ENCODE data around the gene CUX1.
"Not testable (repeated sequence)": the region's sequence is repeated elsewhere in the genome, so short reads cannot be mapped to it uniquely, and the experiment has no call there.

CUX1 gene

DNA sequence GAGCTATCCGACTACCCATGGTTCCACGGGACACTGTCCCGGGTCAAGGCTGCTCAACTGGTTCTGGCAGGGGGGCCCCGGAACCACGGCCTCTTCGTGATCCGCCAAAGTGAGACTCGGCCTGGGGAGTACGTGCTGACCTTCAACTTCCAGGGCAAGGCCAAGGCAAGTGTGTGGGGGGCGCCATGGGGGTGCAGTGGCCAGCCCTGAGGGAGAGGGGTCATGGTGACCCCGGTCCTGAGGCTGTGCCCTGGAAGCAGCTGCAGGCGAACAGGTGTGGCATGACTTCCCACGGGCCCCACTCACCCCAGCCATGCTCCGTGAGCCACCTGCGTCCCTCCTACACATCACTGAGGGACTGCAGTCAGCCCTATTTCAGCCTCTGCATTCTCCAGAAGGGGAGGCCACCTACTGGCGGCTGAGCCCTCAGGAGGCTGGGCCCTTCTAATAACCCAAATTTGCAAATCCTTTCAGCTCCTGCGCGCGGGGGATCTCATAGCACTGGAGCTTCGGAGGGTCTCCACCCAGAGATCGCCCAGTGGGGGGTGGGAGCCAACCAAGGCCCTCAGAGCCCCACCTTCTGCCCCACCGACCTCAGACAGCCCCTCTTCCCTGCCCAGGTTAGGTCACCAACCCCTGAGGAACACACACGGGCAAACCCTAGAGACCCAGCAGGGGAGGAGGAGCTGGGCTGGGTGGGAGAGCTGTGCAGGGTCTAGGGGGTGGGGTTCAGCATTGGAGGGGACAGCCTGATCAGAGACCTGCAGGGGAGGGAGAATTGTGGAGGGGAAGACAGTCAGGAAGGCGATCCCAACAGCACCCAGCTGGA lies 500.0 kb downstream of the CUX1 start:
- no peak overlapping the region for H3K27ac ChIP-seq (ENCODE audit: low read depth, low read length)
- H3K4me1 ChIP-seq (ENCODE audit: control insufficient read depth, insufficient read depth, low read length), result no peaks in the 10 kb centered on the region
- H3K36me3 ChIP-seq (ENCODE audit: control insufficient read depth, insufficient read depth, low read length), result no peaks in the 10 kb centered on the region
- H3K9ac ChIP-seq (ENCODE audit: low read length), result no peak overlapping the region
- no peak overlapping the region for H3K4me3 ChIP-seq (ENCODE audit: low read length)
- H3K27me3 ChIP-seq (ENCODE audit: control insufficient read depth, insufficient read depth, low read length), result no peaks in the 10 kb centered on the region

DNA sequence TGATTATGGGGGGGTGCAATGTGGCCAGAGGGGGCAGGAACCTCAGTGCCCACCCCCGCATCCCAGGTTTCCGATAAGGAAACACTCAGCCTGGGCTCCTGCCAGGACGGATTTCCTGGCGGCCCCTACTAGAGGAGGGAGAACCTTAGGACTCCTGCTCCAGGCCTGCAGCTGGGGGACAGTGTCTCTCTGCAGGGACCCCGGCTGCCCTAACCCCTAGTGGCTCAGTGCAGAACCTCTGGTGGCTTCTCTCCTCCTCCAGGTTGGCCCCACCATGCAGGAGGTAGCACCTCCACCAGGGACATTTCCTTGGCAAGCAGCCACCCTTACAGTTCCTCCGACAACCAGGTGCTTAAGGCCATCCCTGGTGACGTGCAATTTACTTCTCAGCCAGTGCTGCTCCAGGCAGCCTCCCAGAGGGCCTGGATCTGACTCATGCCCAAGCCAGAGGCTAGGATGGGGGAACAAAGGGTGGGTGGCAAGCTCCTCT lies 501.1 kb downstream of the CUX1 start:
- H3K9ac ChIP-seq (ENCODE audit: low read length), result no peak overlapping the region
- no peak overlapping the region for H3K27ac ChIP-seq (ENCODE audit: low read depth, low read length)
- H3K36me3 ChIP-seq (ENCODE audit: control insufficient read depth, insufficient read depth, low read length), result no peaks in the 10 kb centered on the region
- no peak overlapping the region for H3K4me3 ChIP-seq (ENCODE audit: low read length)
- no peaks in the 10 kb centered on the region for H3K4me1 ChIP-seq (ENCODE audit: control insufficient read depth, insufficient read depth, low read length)
- no peaks in the 10 kb centered on the region for H3K27me3 ChIP-seq (ENCODE audit: control insufficient read depth, insufficient read depth, low read length)

- Histone ChIP-seq H3K27me3 (ENCODE audit: control insufficient read depth, insufficient read depth, low read length) (peaks cover 2% of the 10 kb centered on the region), H3K4me3 (ENCODE audit: low read length) (no peak overlapping the region), H3K27ac (ENCODE audit: low read depth, low read length) (no peak overlapping the region), H3K36me3 (ENCODE audit: control insufficient read depth, insufficient read depth, low read length) (no peaks in the 10 kb centered on the region), H3K9ac (ENCODE audit: low read length) (no peak overlapping the region), H3K4me1 (ENCODE audit: control insufficient read depth, insufficient read depth, low read length) (no peaks in the 10 kb centered on the region)
Observed at GRCh38 chr7:102319671-102320070, 502.2 kb downstream of the CUX1 start.

- Histone ChIP-seq H3K36me3 (ENCODE audit: control insufficient read depth, insufficient read depth, low read length) (no peaks in the 10 kb centered on the region), H3K27ac (ENCODE audit: low read depth, low read length) (no peak overlapping the region), H3K4me3 (ENCODE audit: low read length) (no peak overlapping the region), H3K4me1 (ENCODE audit: control insufficient read depth, insufficient read depth, low read length) (no peaks in the 10 kb centered on the region), H3K27me3 (ENCODE audit: control insufficient read depth, insufficient read depth, low read length) (peaks cover 2% of the 10 kb centered on the region), H3K9ac (ENCODE audit: low read length) (no peak overlapping the region)
Observed at GRCh38 chr7:102320181-102320580, 502.8 kb downstream of the CUX1 start.

GRCh38 chr7:102320601-102321350 lies 503.4 kb downstream of the CUX1 start:
- H3K27me3 ChIP-seq (ENCODE audit: control insufficient read depth, insufficient read depth, low read length), result peaks cover 2% of the 10 kb centered on the region
- no peak overlapping the region for H3K27ac ChIP-seq (ENCODE audit: low read depth, low read length)
- H3K4me3 ChIP-seq (ENCODE audit: low read length), result no peak overlapping the region
- H3K4me1 ChIP-seq (ENCODE audit: control insufficient read depth, insufficient read depth, low read length), result no peaks in the 10 kb centered on the region
- no peak overlapping the region for H3K9ac ChIP-seq (ENCODE audit: low read length)
- H3K36me3 ChIP-seq (ENCODE audit: control insufficient read depth, insufficient read depth, low read length), result no peaks in the 10 kb centered on the region

DNA sequence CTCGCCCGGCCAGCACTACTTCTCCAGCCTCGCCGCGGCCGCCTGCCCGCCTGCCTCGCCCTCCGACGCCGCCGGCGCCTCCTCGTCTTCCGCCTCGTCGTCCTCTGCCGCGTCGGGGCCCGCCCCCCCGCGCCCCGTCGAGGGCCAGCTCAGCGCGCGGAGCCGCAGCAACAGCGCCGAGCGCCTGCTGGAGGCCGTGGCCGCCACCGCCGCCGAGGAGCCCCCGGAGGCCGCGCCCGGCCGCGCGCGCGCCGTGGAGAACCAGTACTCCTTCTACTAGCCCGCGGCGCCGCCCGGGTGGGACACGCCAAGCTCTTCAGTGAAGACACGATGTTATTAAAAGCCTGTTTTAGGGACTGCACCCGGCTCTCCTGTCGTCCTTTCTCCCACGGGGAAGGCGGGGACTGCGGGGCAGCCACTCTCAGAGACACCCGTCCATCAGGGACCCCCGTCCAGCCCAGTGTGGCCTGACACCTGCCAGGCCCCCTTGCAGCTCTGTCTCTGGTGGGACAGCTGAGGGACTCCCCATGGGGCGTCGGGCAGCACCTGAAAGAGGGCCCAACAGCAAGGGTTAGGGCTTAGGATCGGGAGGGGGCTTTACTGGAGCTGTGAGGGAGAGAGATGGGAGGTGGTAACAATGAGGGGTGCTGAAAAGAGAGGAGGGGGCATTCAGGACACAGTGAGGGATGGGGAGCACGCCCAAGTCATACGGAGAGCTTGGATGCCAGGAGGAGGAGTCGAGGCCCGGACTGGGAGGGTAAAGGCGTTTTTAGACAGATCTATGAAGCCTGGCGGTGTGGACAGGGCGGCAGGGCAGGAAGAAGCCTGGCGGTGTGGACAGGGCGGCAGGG lies 504.1 kb downstream of the CUX1 start:
- Histone ChIP-seq H3K9ac (ENCODE audit: low read length) (no peak overlapping the region), H3K27ac (ENCODE audit: low read depth, low read length) (no peak overlapping the region), H3K27me3 (ENCODE audit: control insufficient read depth, insufficient read depth, low read length) (peaks cover 2% of the 10 kb centered on the region), H3K4me1 (ENCODE audit: control insufficient read depth, insufficient read depth, low read length) (no peaks in the 10 kb centered on the region), H3K36me3 (ENCODE audit: control insufficient read depth, insufficient read depth, low read length) (no peaks in the 10 kb centered on the region), H3K4me3 (ENCODE audit: low read length) (no peak overlapping the region)

DNA sequence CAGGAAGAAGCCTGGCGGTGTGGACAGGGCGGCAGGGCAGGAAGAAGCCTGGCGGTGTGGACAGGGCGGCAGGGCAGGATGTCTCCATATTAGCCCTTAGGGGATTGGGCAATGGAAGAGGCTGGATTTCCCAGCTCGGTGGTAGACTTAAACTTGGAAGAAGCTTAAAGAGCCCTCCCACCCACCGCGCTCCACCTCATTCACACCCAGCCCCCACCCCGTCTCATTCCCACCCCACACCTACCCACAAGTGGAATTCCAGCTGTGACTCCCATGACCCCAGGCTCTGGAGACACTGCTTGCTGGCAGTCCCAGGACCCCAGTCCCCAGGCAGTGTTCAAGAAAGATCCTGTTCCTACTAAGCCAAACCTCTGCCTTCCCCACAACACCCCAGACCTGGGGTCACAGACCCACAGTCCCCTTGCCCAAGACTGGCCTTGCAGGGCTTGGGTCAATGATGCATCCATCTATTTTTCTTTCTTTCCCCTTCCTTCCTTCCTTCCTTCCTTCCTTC lies 504.8 kb downstream of the CUX1 start:
- Histone ChIP-seq H3K4me3 (ENCODE audit: low read length) (no peak overlapping the region), H3K36me3 (ENCODE audit: control insufficient read depth, insufficient read depth, low read length) (no peaks in the 10 kb centered on the region), H3K27me3 (ENCODE audit: control insufficient read depth, insufficient read depth, low read length) (peaks cover 2% of the 10 kb centered on the region), H3K27ac (ENCODE audit: low read depth, low read length) (no peak overlapping the region), H3K9ac (ENCODE audit: low read length) (no peak overlapping the region), H3K4me1 (ENCODE audit: control insufficient read depth, insufficient read depth, low read length) (no peaks in the 10 kb centered on the region)

DNA sequence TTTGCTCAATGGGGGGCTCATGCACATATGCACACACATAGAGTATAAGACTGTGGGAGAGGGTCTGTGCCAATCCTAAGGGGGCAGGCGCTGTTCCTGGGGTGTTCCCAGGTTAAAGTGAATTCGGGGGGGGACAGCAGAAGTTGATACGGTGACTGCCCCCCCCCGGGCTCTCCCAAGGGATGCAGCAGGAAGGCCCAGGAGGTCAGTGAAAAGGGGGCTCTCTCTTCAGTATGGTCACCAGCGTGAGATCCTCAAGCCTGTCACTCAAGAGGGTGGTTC lies 506.4 kb downstream of the CUX1 start:
- Histone ChIP-seq H3K27ac (ENCODE audit: low read depth, low read length) (no peak overlapping the region), H3K9ac (ENCODE audit: low read length) (no peak overlapping the region), H3K4me1 (ENCODE audit: control insufficient read depth, insufficient read depth, low read length) (no peaks in the 10 kb centered on the region), H3K4me3 (ENCODE audit: low read length) (no peak overlapping the region), H3K36me3 (ENCODE audit: control insufficient read depth, insufficient read depth, low read length) (no peaks in the 10 kb centered on the region), H3K27me3 (ENCODE audit: control insufficient read depth, insufficient read depth, low read length) (peaks cover 2% of the 10 kb centered on the region)

DNA sequence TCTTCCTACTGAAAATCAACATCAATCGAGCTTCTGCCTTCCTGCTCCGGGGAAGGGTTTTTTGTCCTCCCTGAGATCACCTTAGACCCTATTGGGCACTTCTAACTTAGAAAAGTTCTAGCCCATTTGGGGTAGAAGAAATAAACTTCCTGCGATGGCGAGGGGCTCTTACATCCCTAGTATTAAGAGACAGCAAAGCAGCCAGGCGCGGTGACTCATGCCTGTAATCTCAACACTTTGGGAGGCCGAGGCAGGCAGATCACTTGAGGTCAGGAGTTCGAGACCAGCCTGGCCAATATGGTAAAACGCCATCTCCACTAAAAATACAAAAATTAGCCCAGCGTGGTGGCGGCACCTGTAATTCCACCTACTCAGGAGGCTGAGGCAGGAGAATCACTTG lies 507.7 kb downstream of the CUX1 start:
- H3K4me3 ChIP-seq (ENCODE audit: low read length); H3K27ac ChIP-seq (ENCODE audit: low read depth, low read length); H3K9ac ChIP-seq (ENCODE audit: low read length); H3K36me3 ChIP-seq (ENCODE audit: control insufficient read depth, insufficient read depth, low read length); H3K27me3 ChIP-seq (ENCODE audit: control insufficient read depth, insufficient read depth, low read length); H3K4me1 ChIP-seq (ENCODE audit: control insufficient read depth, insufficient read depth, low read length): not testable (repeated sequence)

DNA sequence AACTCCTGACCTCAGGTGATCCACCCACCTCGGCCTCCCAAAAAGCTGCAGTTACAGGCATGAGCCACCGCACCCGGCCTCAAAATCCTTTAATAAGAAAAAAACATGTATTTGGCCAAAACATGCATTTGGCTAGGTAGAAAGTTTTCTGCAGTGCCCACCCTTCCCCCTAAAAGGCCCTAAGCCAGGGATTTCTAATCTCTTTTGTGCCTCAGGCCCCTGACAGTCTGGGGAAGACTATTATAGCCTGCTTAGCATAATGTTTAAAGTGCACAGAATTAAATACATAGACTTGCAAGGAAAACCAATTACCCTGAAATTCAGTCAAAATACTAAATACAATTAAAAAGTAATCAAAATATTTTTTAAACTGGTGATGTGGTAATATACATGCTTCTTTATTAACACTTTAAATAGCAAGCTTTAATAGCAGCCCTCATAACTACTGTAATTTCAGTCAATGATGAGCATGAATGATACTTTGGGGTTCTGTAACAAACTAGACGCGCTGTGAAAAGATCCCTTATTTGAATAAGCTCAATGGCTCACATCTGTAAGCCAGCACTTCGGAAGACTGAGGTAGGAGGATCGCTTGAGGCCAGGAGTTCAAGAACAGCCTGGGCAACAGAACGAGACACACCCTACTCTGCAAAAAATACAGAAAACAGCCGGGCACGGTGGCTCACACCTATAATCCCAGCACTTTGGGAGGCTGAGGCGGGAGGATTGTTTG lies 508.9 kb downstream of the CUX1 start:
- no peaks in the 10 kb centered on the region for H3K36me3 ChIP-seq (ENCODE audit: control insufficient read depth, insufficient read depth, low read length)
- H3K27ac ChIP-seq (ENCODE audit: low read depth, low read length), result no peak overlapping the region
- H3K4me1 ChIP-seq (ENCODE audit: control insufficient read depth, insufficient read depth, low read length), result no peaks in the 10 kb centered on the region
- no peak overlapping the region for H3K9ac ChIP-seq (ENCODE audit: low read length)
- no peak overlapping the region for H3K4me3 ChIP-seq (ENCODE audit: low read length)
- H3K27me3 ChIP-seq (ENCODE audit: control insufficient read depth, insufficient read depth, low read length), result peaks cover 2% of the 10 kb centered on the region

- H3K4me3 ChIP-seq (ENCODE audit: low read length); H3K9ac ChIP-seq (ENCODE audit: low read length); H3K27me3 ChIP-seq (ENCODE audit: control insufficient read depth, insufficient read depth, low read length); H3K27ac ChIP-seq (ENCODE audit: low read depth, low read length); H3K36me3 ChIP-seq (ENCODE audit: control insufficient read depth, insufficient read depth, low read length); H3K4me1 ChIP-seq (ENCODE audit: control insufficient read depth, insufficient read depth, low read length): not testable (repeated sequence)
Observed at GRCh38 chr7:102327183-102327582, 509.8 kb downstream of the CUX1 start.

DNA sequence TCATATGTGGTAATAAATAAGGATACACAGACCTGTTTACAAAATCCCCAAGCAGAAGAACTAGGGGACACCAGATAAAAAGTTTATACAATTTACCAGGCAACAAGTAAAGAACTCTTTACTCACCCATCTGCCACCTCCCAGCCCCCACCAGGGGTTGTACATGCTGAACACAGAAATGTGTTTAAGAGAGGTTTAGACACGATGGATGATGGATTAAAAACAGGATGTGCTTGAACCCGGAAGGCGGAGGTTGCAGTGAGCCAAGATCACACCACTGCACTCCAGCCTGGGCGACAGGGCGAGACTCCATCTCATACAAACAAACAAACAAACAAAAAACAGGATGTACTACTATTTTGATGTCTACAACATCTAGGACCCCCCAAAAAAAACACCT lies 511.4 kb downstream of the CUX1 start:
- H3K4me3 ChIP-seq (ENCODE audit: low read length); H3K4me1 ChIP-seq (ENCODE audit: control insufficient read depth, insufficient read depth, low read length); H3K27me3 ChIP-seq (ENCODE audit: control insufficient read depth, insufficient read depth, low read length); H3K27ac ChIP-seq (ENCODE audit: low read depth, low read length); H3K36me3 ChIP-seq (ENCODE audit: control insufficient read depth, insufficient read depth, low read length); H3K9ac ChIP-seq (ENCODE audit: low read length): not testable (repeated sequence)

All from rectal smooth muscle tissue (tissue), 1 donor.